Cardiac fibroblast (primary cell): Measurements from ENCODE around the gene UPK1B.

Experiments
- DNase-seq, 2 donors: peaks; one replicate each; pipeline versions ENCODE4 v3.0.0 to v3.0.0-alpha.2; 2010; ENCODE audit warnings: low read depth in 2 of 2
- H3K4me3 ChIP-seq, 2 donors: replicated peaks in 1 of 2; 1 replicate in 1 of 2; 2 replicates in 1 of 2; pipeline ENCODE4 v1.5.1; 2011; ENCODE audit warnings: low read depth in 2 of 2, low read length in 2 of 2, mild to moderate bottlenecking in 2 of 2, moderate library complexity in 1 of 2
- CTCF ChIP-seq: IDR thresholded peaks from one replicate; pipeline ENCODE4 v1.5.1; 2011; ENCODE audit warnings: low read depth, mild to moderate bottlenecking, low read length, inconsistent platforms

The UPK1B gene

GRCh38 chr3:119145500-119146167 is 27.8 kb upstream of the UPK1B start, which contains the start of gene TEX55:
TSS of gene TEX55 (plus strand) at chr3:119146165. CDS start at chr3:119146190, 25 bp downstream.
- DNase-seq = peak; percentile 69 to 74
- TF ChIP-seq CTCF = peak; percentile 81
- no peak within 1 kb of the TSS for H3K4me3 ChIP-seq

DNA sequence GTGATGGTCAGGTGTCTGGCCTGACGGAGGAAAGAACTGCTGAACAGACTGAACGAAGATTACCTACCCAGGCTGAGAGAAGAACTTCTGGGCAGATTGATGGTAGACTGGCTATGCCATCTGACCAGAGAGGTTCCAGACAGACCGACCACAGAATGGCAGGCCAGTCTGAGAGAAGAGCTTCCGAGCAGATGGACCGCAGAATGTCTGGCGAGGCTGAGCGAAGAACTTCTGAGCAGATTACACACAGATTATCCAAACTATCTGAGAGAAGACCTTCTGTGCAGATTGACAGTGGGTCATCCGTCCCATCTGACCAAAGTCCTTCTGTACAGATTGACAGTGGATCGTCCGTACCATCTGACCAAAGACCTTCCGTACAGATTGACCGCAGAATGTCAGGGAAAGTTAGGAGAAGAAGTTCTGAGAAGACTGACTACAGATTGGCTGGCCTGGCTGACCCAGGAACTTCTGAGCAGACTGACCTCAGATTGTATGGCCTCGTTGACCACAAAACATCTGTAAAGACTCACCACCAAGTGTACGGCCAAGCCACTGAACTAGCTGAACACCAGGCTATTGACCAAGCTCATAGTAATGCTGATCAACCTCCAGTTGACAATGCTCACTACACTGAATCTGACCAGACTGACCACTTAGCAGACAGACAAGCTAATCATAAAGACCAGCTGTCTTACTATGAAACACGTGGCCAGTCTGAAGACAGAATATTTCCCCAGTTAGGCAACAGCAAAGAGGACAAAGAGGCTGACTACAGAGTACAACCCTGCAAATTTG is 26.6 kb upstream of the UPK1B start:
- no peak overlapping the region for H3K4me3 ChIP-seq
- DNase-seq = peak in 1 of 2 donors; percentile 45
- no peak for TF ChIP-seq CTCF

DNA sequence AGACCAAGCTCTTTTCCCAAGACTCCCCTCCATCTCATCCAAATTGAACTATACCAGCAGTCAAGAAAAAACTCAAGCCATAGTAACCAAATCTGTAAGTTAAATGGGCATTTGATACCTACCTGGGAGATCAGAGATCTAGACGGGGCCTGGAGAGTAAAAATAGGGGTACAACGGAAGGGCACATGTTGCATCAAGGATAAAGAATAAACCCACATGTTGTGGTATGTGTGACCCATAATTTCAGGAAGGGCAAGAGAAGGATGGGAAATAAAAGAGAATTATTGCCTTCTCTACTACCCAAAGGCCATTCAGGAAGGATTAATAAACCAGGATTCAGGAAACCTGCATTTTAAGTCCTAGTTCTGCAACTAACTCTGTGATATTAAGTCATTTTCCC is 25.9 kb upstream of the UPK1B start:
- no peak for DNase-seq
- H3K4me3 ChIP-seq = no peak overlapping the region
- no peak for TF ChIP-seq CTCF

DNA sequence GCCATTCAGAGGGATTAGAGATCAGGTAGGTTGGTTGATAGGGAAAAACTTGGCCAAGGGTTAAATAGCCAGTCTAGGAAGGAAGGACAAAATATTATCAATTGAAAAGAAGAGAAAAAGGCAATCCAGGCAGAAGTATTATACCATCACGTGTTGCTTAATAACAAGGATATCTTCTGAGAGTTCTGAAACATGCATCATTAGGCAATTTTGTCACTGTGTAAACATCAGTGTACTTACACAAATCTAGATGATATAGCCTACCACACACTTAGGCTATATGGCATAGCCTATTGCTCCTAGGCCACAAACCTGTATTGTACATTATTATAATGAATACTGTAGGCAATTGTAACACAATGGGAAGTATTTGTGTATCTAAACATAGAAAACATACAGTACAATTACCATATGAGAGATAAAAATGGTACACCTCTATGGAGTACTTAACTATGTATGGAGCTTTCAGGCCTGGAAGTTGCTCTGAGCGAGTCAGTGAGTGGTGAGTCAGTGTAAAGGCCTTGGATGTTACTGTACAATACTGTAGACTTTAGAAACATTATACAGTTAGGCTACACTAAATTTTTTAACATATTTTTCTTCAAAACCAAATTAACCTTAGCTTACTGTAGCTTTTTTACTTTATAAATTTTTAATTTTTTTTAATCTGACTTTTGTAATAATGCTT is 24.8 kb upstream of the UPK1B start:
- H3K4me3 ChIP-seq = no peak overlapping the region
- peak; percentile 10 to 63 for DNase-seq
- TF ChIP-seq CTCF = no peak

- no peak overlapping the region for H3K4me3 ChIP-seq
- DNase-seq = peak; percentile 43 to 87
- no peak for TF ChIP-seq CTCF
Observed at GRCh38 chr3:119149484-119149883, 23.9 kb upstream of the UPK1B start.

GRCh38 chr3:119156868-119157267 is 16.5 kb upstream of the UPK1B start:
- no peak for TF ChIP-seq CTCF
- no peak overlapping the region for H3K4me3 ChIP-seq
- no peak for DNase-seq
